CD14-positive monocyte (primary cell): Measurements from ENCODE around the gene FNIP2. TPM values are rescaled to one million over a fixed set of nuclear protein-coding genes. Genes with fewer than 3 reads are reported as not detected.
A peak's percentile ranks its signal among the peaks of the same experiment; 100 is the strongest.

Experiments
- DNase-seq, 3 donors: peaks; one replicate each; pipeline ENCODE4 v3.0.0-alpha.2; 2011 to 2022
- H2AFZ ChIP-seq: 2 replicates; pipeline ENCODE4 v1.6.0; 2012; ENCODE audit warnings: mild to moderate bottlenecking, low read depth, low read length, inconsistent platforms; ENCODE audit not compliant: insufficient read depth, poor library complexity, severe bottlenecking
- H3K27ac ChIP-seq, 2 donors: 1 replicate in 1 of 2; 2 replicates in 1 of 2; pipeline ENCODE4 v1.5.1; 2012 to 2013; ENCODE audit warnings: low read length in 2 of 2, control low read depth in 1 of 2, inconsistent platforms in 1 of 2, low read depth in 1 of 2, mild to moderate bottlenecking in 1 of 2
- H3K27me3 ChIP-seq, 2 donors: one replicate each; pipeline versions ENCODE4 v1.6.0 to v1.6.1; 2011 to 2013; ENCODE audit warnings: low read length in 2 of 2; ENCODE audit not compliant: control insufficient read depth in 2 of 2, insufficient read depth in 2 of 2
- H3K36me3 ChIP-seq, 2 donors: replicated peaks in 1 of 2; 1 replicate in 1 of 2; 2 replicates in 1 of 2; pipeline versions ENCODE4 v1.5.1 to v1.6.1; 2012 to 2013; ENCODE audit warnings: low read length in 2 of 2, control low read depth in 1 of 2, inconsistent platforms in 1 of 2, mild to moderate bottlenecking in 1 of 2; ENCODE audit not compliant: insufficient read depth in 2 of 2, control insufficient read depth in 1 of 2
- H3K4me1 ChIP-seq, 2 donors: 1 replicate in 1 of 2; 2 replicates in 1 of 2; pipeline versions ENCODE4 v1.5.1 to v1.6.1; 2012 to 2013; ENCODE audit warnings: low read length in 2 of 2, control low read depth in 1 of 2, inconsistent platforms in 1 of 2, mild to moderate bottlenecking in 1 of 2, moderate library complexity in 1 of 2; ENCODE audit not compliant: insufficient read depth in 2 of 2, control insufficient read depth in 1 of 2
- H3K4me2 ChIP-seq: replicated peaks from 2 replicates; pipeline ENCODE3; 2012; ENCODE audit warnings: low read length, moderate library complexity, mild to moderate bottlenecking; ENCODE audit not compliant: poor library complexity, severe bottlenecking; ENCODE audit errors: extremely low read depth
- H3K4me3 ChIP-seq, 3 experiments: fragments of 200-600 bp in 1 of 3; sonication (generic) in 1 of 3; replicated peaks in 1 of 3; 1 replicate in 2 of 3; 2 replicates in 1 of 3; pipeline ENCODE4 v1.5.1; 2011 to 2013; ENCODE audit warnings: low read length in 3 of 3, mild to moderate bottlenecking in 3 of 3, control low read depth in 2 of 3, low read depth in 2 of 3, inconsistent platforms in 1 of 3, moderate library complexity in 1 of 3
- H3K79me2 ChIP-seq: 2 replicates; pipeline ENCODE4 v1.6.0; 2012; ENCODE audit warnings: mild to moderate bottlenecking, control low read depth, inconsistent platforms, low read length, moderate library complexity; ENCODE audit not compliant: insufficient read depth
- H3K9ac ChIP-seq: 2 replicates; pipeline ENCODE4 v1.6.0; 2017; ENCODE audit warnings: low read length, mild to moderate bottlenecking; ENCODE audit not compliant: insufficient read depth, poor library complexity, severe bottlenecking
- H3K9me3 ChIP-seq, 2 donors: replicated peaks in 1 of 2; 1 replicate in 1 of 2; 2 replicates in 1 of 2; pipeline versions ENCODE4 v1.5.1 to v1.6.1; 2012 to 2013; ENCODE audit warnings: low read length in 2 of 2, control low read depth in 1 of 2; ENCODE audit not compliant: control insufficient read depth in 1 of 2, insufficient read depth in 1 of 2
- H4K20me1 ChIP-seq: 2 replicates; pipeline ENCODE4 v1.6.0; 2012; ENCODE audit warnings: mild to moderate bottlenecking, low read length, control low read depth, moderate library complexity; ENCODE audit not compliant: insufficient read depth
- H3K27ac Mint-ChIP-seq, 7 donors: one replicate each; pipeline ENCODE4 v1.8.0; 2020; ENCODE audit warnings: mild to moderate bottlenecking in 7 of 7, mixed read lengths in 7 of 7, moderate library complexity in 6 of 7, inconsistent platforms in 2 of 7
- H3K27me3 Mint-ChIP-seq, 3 donors: one replicate each; pipeline ENCODE4 v1.8.0; 2021 to 2022; ENCODE audit warnings: low read depth in 3 of 3, mild to moderate bottlenecking in 3 of 3, mixed read lengths in 3 of 3, moderate library complexity in 3 of 3, inconsistent platforms in 1 of 3
- H3K36me3 Mint-ChIP-seq, 2 donors: one replicate each; pipeline ENCODE4 v1.8.0; 2020; ENCODE audit warnings: mixed read lengths in 2 of 2, inconsistent platforms in 1 of 2, mild to moderate bottlenecking in 1 of 2
- H3K4me1 Mint-ChIP-seq: one replicate; pipeline ENCODE4 v1.8.0; 2020; ENCODE audit warnings: mild to moderate bottlenecking, mixed read lengths
- H3K4me3 Mint-ChIP-seq, 2 donors: one replicate each; pipeline ENCODE4 v1.8.0; 2020; ENCODE audit warnings: mild to moderate bottlenecking in 2 of 2, mixed read lengths in 2 of 2, moderate library complexity in 1 of 2
- H3K9me3 Mint-ChIP-seq, 7 donors: one replicate each; pipeline ENCODE4 v1.8.0; 2020 to 2022; ENCODE audit warnings: mixed read lengths in 7 of 7, mild to moderate bottlenecking in 6 of 7, moderate library complexity in 6 of 7, inconsistent platforms in 2 of 7
- WGBS: methylation state at CpG from one replicate; pipeline ENCODE4 v1.1.5; 2013; ENCODE audit warnings: missing lambda C conversion rate; ENCODE audit not compliant: insufficient coverage; 5-methylcytosine and 5-hydroxymethylcytosine counted together
- intact Hi-C, 2 donors: fragments of 100-400 bp; cut with micrococcal nuclease; formaldehyde crosslinking; loops; one replicate each; pipeline versions ENCODE4 v1.15.0 to v1.15.1; 2023
- polyA plus RNA-seq, 3 donors: library from polyadenylated mRNA; depleted of rRNA in 1 of 3; unstranded in 2 of 3; stranded (reverse) in 1 of 3; fragments of 300-500 nt in 2 of 3; fragments of >200 nt in 1 of 3; fragmentation: Illumina TruSeq in 2 of 3; gene quantifications; 1 replicate in 2 of 3; 2 replicates in 1 of 3; pipeline ENCODE4 v1.2.3, GENCODE V29; 2012 to 2021
- TF ChIP-seq, protein P1 (sequence below): fragments of 200-600 bp; IDR thresholded peaks from one replicate; pipeline ENCODE4 v1.8.0; 2022; ENCODE audit warnings: antibody characterized with exemption, mild to moderate bottlenecking

FNIP2 gene
- polyA plus RNA-seq, 3 donors = 3.5 to 7.7 (median 5.7) TPM

DNA sequence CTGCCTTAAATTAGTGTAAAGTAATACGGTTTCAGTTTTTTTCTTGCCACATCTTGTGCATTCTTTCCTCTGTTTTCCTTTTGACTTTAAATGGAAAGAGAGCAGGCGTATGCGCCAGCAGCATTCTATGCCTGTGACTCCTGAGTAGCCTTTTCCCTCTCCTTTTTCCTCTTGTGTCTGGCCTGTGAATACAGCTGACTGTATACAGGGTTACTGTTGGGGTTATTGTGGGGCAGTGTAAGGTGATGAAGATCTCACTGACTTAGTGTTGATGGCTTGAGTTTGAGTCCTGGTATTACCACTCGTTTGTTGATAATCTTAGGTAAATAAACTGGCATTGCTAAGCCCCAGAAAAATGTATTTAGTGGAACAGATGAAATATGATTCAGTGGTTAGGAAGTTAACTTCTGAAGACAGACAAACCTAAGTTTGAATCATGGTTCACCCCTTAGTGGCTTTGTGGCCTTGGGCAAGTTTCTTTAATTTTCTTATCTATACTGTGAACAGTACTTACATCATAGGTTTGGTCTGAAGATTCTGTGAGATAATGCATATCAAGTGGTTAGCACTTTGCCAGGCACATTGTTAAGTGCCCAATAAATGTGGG lies 105.1 kb downstream of the FNIP2 start:
- DNase-seq = no peak
- 100% methylated on average over 3 of the region's 4 CpGs for WGBS
- TF ChIP-seq, protein P1, sequence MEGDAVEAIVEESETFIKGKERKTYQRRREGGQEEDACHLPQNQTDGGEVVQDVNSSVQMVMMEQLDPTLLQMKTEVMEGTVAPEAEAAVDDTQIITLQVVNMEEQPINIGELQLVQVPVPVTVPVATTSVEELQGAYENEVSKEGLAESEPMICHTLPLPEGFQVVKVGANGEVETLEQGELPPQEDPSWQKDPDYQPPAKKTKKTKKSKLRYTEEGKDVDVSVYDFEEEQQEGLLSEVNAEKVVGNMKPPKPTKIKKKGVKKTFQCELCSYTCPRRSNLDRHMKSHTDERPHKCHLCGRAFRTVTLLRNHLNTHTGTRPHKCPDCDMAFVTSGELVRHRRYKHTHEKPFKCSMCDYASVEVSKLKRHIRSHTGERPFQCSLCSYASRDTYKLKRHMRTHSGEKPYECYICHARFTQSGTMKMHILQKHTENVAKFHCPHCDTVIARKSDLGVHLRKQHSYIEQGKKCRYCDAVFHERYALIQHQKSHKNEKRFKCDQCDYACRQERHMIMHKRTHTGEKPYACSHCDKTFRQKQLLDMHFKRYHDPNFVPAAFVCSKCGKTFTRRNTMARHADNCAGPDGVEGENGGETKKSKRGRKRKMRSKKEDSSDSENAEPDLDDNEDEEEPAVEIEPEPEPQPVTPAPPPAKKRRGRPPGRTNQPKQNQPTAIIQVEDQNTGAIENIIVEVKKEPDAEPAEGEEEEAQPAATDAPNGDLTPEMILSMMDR = no peak
- Mint-ChIP-seq H3K9me3 (peaks cover 0 to 4% (median 0%) of the 10 kb centered on the region in 7 donors), H3K27me3 (no peaks in the 10 kb centered on the region), H3K36me3 (peaks cover 65 to 76% of the 10 kb centered on the region in 2 donors), H3K4me3 (no peak overlapping the region), H3K4me1 (peaks cover 2% of the 10 kb centered on the region), H3K27ac (peak overlapping the region in 1 of 7 donors; percentile 70)
- intact Hi-C loops = no loop called here
- Histone ChIP-seq H3K4me3 (no peak overlapping the region), H3K27ac (no peak overlapping the region), H3K9ac (no peak overlapping the region), H3K9me3 (no peaks in the 10 kb centered on the region), H3K79me2 (no peaks in the 10 kb centered on the region), H3K27me3 (no peaks in the 10 kb centered on the region), H3K4me1 (no peaks in the 10 kb centered on the region), H3K4me2 (no peak overlapping the region), H4K20me1 (no peaks in the 10 kb centered on the region), H2AFZ (no peak overlapping the region), H3K36me3 (peaks cover 46 to 88% of the 10 kb centered on the region in 2 donors)

DNA sequence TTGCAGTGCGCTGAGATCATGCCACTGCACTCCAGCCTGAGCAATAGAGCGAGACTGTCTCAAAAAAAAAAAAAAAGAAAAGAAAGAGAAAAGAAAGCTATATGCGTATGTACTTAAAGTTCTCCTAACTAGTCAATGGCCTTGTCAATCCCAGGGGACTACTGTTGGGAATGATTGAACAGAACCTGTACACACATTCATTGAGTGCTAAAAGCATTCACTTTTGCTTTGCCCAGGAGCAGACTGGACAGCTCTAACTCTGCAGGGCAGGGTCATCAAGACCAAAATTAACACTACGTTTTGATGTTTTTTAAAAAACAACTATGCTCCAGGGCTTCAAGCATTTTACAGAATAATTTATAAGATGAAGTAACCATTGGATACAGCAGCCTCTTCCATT lies 106.2 kb downstream of the FNIP2 start:
- peaks cover 0 to 9% (median 5%) of the 10 kb centered on the region in 7 donors for H3K9me3 Mint-ChIP-seq
- no peaks in the 10 kb centered on the region for H4K20me1 ChIP-seq
- no peak overlapping the region for H3K9ac ChIP-seq
- no peak for DNase-seq
- no peaks in the 10 kb centered on the region for H3K27me3 ChIP-seq
- no peaks in the 10 kb centered on the region for H3K4me1 ChIP-seq
- no peak overlapping the region for H3K27ac Mint-ChIP-seq
- 92% methylated on average over 2 of the region's 4 CpGs for WGBS
- no peak overlapping the region for H3K27ac ChIP-seq
- H2AFZ ChIP-seq = no peak overlapping the region
- no peak overlapping the region for H3K4me2 ChIP-seq
- TF ChIP-seq, protein P1 = no peak
- H3K4me1 Mint-ChIP-seq = peaks cover 2% of the 10 kb centered on the region
- H3K4me3 ChIP-seq = no peak overlapping the region
- H3K4me3 Mint-ChIP-seq = no peak overlapping the region
- no peaks in the 10 kb centered on the region for H3K79me2 ChIP-seq
- peaks cover 37 to 83% of the 10 kb centered on the region in 2 donors for H3K36me3 ChIP-seq
- no peaks in the 10 kb centered on the region for H3K27me3 Mint-ChIP-seq
- no peaks in the 10 kb centered on the region for H3K9me3 ChIP-seq
- H3K36me3 Mint-ChIP-seq = peaks cover 63 to 74% of the 10 kb centered on the region in 2 donors
- intact Hi-C loops = no loop called here
